Measurements from ENCODE around the gene ADGRG6.
"Not testable (repeated sequence)": the region's sequence is repeated elsewhere in the genome, so short reads cannot be mapped to it uniquely, and the experiment has no call there.

Gene ADGRG6

GRCh38 chr6:142412241-142412640, 110.4 kb downstream of the ADGRG6 start:
- no peak for DNase-seq (ENCODE audit: low spot score)

- DNase-seq (ENCODE audit: low spot score), result no peak
Measured at GRCh38 chr6:142412658-142413057, 110.9 kb downstream of the ADGRG6 start.

GRCh38 chr6:142413111-142413510, 111.3 kb downstream of the ADGRG6 start:
- DNase-seq (ENCODE audit: low spot score), result no peak

GRCh38 chr6:142414462-142415250, 112.8 kb downstream of the ADGRG6 start:
- no peak for DNase-seq (ENCODE audit: low spot score)

GRCh38 chr6:142416179-142416578, 114.4 kb downstream of the ADGRG6 start:
- DNase-seq (ENCODE audit: low spot score), result peak; percentile 72

GRCh38 chr6:142416686-142417085, 114.9 kb downstream of the ADGRG6 start:
- DNase-seq (ENCODE audit: low spot score), result no peak

- no peak for DNase-seq (ENCODE audit: low spot score)
Measured at GRCh38 chr6:142417331-142417750, 115.5 kb downstream of the ADGRG6 start.

- no peak for DNase-seq (ENCODE audit: low spot score)
Measured at GRCh38 chr6:142419071-142419470, 117.3 kb downstream of the ADGRG6 start.

- DNase-seq (ENCODE audit: low spot score), result no peak
Measured at GRCh38 chr6:142420802-142421201, 119.0 kb downstream of the ADGRG6 start.

GRCh38 chr6:142421285-142422117, 119.7 kb downstream of the ADGRG6 start:
- DNase-seq (ENCODE audit: low spot score), result no peak

GRCh38 chr6:142426444-142427132, 124.8 kb downstream of the ADGRG6 start:
- not testable (repeated sequence) for DNase-seq (ENCODE audit: low spot score)

- not testable (repeated sequence) for DNase-seq (ENCODE audit: low spot score)
Measured at GRCh38 chr6:142428468-142428867, 126.7 kb downstream of the ADGRG6 start.

- DNase-seq (ENCODE audit: low spot score), result no peak
Measured at GRCh38 chr6:142429195-142429594, 127.4 kb downstream of the ADGRG6 start.

GRCh38 chr6:142433419-142433818, 131.6 kb downstream of the ADGRG6 start:
- no peak for DNase-seq (ENCODE audit: low spot score)

- DNase-seq (ENCODE audit: low spot score), result no peak
Measured at GRCh38 chr6:142438898-142439297, 137.1 kb downstream of the ADGRG6 start.

- DNase-seq (ENCODE audit: low spot score), result no peak
Measured at GRCh38 chr6:142440600-142441293, 138.9 kb downstream of the ADGRG6 start.

GRCh38 chr6:142441716-142442115, 139.9 kb downstream of the ADGRG6 start:
- DNase-seq (ENCODE audit: low spot score), result no peak

- DNase-seq (ENCODE audit: low spot score), result no peak
Measured at GRCh38 chr6:142443102-142443501, 141.3 kb downstream of the ADGRG6 start.

- no peak for DNase-seq (ENCODE audit: low spot score)
Measured at GRCh38 chr6:142443532-142443931, 141.7 kb downstream of the ADGRG6 start.

- DNase-seq (ENCODE audit: low spot score), result peak; percentile 6
Measured at GRCh38 chr6:142444376-142444775, 142.6 kb downstream of the ADGRG6 start.

- no peak for DNase-seq (ENCODE audit: low spot score)
Measured at GRCh38 chr6:142444881-142445301, 143.1 kb downstream of the ADGRG6 start.

- no peak for DNase-seq (ENCODE audit: low spot score)
Measured at GRCh38 chr6:142446168-142446567, 144.4 kb downstream of the ADGRG6 start.
